ENCODE results near the gene AACS.

The AACS gene

DNA sequence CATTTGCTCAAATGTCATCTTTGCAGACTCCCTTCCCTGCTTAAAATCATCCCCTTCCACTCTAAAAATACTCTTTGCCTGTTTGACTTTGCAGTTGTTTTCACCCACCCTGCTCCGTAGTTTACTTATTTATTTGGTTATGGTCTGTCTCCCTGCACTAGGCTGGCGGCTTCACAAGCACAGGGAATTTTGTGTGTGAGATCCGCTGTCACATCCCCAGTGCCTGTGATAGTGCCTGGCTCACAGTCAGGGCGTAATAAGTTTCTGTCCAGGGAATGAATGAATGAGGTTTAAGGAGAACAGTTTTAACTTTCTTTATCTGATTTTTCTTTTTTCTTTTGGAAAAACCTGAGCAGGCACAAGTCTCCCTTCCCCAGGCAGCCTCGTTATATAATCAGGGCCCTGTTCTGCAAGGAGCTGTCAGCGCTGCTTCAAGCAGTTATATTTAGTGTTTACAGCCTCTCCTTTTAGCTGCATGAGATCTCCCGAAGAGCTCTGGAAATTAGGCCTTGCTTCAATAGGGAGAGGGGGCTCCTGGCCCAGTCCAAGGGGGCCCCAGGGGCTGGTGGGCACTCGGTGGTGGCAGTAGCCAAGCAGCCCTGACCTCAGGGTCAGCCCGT lies 107.1 kb downstream of the AACS start:
- Histone ChIP-seq H3K27ac (ENCODE audit: extremely low read depth, low read depth, low read length) (no peak overlapping the region), H3K36me3 (ENCODE audit: control insufficient read depth in 2 of 2, insufficient read depth in 1 of 2, low read length in 2 of 2) (no peaks in the 10 kb centered on the region), H3K9me3 (ENCODE audit: control insufficient read depth, insufficient read depth, low read depth, low read length) (no peaks in the 10 kb centered on the region), H3K4me1 (ENCODE audit: control insufficient read depth, insufficient read depth, low read length) (no peaks in the 10 kb centered on the region), H3K4me3 (ENCODE audit: low read depth, low read length) (no peak overlapping the region)
- TF ChIP-seq ZSCAN16 (tag by site-specific recombination; IDR thresholded peaks at IDR 0.05) (no peak), ZNF335 (tag by site-specific recombination; conservative IDR thresholded peaks at IDR 0.05) (no peak), PATZ1 (tag by site-specific recombination; IDR thresholded peaks at IDR 0.05) (no peak), ZNF133 (tag by site-specific recombination; IDR thresholded peaks at IDR 0.05) (no peak), ZNF174 (tag by site-specific recombination; IDR thresholded peaks at IDR 0.05) (no peak), ZNF184 (tag by site-specific recombination; IDR thresholded peaks at IDR 0.05) (no peak)
- ChIA-PET CTCF (interaction anchor here (0.7 kb wide), 2 partner anchors 66 to 1086 kb away, joined by 3 read pairs; no protein-coding TSS in a partner anchor), POLR2A (no interaction called here)

GRCh38 chr12:125175576-125175975 lies 110.3 kb downstream of the AACS start:
- Histone ChIP-seq H3K27ac (ENCODE audit: extremely low read depth, low read depth, low read length) (no peak overlapping the region), H3K9me3 (ENCODE audit: control insufficient read depth, insufficient read depth, low read depth, low read length) (no peaks in the 10 kb centered on the region), H3K36me3 (ENCODE audit: control insufficient read depth in 2 of 2, insufficient read depth in 1 of 2, low read length in 2 of 2) (no peaks in the 10 kb centered on the region), H3K4me1 (ENCODE audit: control insufficient read depth, insufficient read depth, low read length) (no peaks in the 10 kb centered on the region), H3K4me3 (ENCODE audit: low read depth, low read length) (no peak overlapping the region)
- ChIA-PET POLR2A (no interaction called here), CTCF (no interaction called here)
- peak; percentile 68 for TF ChIP-seq ZNF449 (tag by site-specific recombination; IDR thresholded peaks at IDR 0.05)
- TF ChIP-seq, protein P1, sequence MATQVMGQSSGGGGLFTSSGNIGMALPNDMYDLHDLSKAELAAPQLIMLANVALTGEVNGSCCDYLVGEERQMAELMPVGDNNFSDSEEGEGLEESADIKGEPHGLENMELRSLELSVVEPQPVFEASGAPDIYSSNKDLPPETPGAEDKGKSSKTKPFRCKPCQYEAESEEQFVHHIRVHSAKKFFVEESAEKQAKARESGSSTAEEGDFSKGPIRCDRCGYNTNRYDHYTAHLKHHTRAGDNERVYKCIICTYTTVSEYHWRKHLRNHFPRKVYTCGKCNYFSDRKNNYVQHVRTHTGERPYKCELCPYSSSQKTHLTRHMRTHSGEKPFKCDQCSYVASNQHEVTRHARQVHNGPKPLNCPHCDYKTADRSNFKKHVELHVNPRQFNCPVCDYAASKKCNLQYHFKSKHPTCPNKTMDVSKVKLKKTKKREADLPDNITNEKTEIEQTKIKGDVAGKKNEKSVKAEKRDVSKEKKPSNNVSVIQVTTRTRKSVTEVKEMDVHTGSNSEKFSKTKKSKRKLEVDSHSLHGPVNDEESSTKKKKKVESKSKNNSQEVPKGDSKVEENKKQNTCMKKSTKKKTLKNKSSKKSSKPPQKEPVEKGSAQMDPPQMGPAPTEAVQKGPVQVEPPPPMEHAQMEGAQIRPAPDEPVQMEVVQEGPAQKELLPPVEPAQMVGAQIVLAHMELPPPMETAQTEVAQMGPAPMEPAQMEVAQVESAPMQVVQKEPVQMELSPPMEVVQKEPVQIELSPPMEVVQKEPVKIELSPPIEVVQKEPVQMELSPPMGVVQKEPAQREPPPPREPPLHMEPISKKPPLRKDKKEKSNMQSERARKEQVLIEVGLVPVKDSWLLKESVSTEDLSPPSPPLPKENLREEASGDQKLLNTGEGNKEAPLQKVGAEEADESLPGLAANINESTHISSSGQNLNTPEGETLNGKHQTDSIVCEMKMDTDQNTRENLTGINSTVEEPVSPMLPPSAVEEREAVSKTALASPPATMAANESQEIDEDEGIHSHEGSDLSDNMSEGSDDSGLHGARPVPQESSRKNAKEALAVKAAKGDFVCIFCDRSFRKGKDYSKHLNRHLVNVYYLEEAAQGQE (tag by site-specific recombination; IDR thresholded peaks at IDR 0.05): no peak
- no peak for TF ChIP-seq FEZF1 (tag by site-specific recombination; IDR thresholded peaks at IDR 0.05)
- TF ChIP-seq SP7 (tag by site-specific recombination; IDR thresholded peaks at IDR 0.05): no peak
- TF ChIP-seq, protein P2, sequence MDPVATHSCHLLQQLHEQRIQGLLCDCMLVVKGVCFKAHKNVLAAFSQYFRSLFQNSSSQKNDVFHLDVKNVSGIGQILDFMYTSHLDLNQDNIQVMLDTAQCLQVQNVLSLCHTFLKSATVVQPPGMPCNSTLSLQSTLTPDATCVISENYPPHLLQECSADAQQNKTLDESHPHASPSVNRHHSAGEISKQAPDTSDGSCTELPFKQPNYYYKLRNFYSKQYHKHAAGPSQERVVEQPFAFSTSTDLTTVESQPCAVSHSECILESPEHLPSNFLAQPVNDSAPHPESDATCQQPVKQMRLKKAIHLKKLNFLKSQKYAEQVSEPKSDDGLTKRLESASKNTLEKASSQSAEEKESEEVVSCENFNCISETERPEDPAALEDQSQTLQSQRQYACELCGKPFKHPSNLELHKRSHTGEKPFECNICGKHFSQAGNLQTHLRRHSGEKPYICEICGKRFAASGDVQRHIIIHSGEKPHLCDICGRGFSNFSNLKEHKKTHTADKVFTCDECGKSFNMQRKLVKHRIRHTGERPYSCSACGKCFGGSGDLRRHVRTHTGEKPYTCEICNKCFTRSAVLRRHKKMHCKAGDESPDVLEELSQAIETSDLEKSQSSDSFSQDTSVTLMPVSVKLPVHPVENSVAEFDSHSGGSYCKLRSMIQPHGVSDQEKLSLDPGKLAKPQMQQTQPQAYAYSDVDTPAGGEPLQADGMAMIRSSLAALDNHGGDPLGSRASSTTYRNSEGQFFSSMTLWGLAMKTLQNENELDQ (tag by site-specific recombination; IDR thresholded peaks at IDR 0.05; ENCODE audit: low read depth): no peak
- no peak for TF ChIP-seq ZNF112 (tag by site-specific recombination; IDR thresholded peaks at IDR 0.05)
- TF ChIP-seq ZNF121 (tag by site-specific recombination; IDR thresholded peaks at IDR 0.05): no peak
- TF ChIP-seq ZNF214 (tag by site-specific recombination; IDR thresholded peaks at IDR 0.05; ENCODE audit: borderline replicate concordance): no peak
- TF ChIP-seq PBX3 (CRISPR knock-in tag; IDR thresholded peaks at IDR 0.05): no peak
